ENCODE data around the gene HCFC1. TPM values are rescaled to one million over a fixed set of nuclear protein-coding genes. Genes with fewer than 3 reads are reported as not detected.

HCFC1 gene
- polyA plus RNA-seq, 1 of the 3 experiments (the other 2 are of a cell fraction), result 9.5 TPM

DNA sequence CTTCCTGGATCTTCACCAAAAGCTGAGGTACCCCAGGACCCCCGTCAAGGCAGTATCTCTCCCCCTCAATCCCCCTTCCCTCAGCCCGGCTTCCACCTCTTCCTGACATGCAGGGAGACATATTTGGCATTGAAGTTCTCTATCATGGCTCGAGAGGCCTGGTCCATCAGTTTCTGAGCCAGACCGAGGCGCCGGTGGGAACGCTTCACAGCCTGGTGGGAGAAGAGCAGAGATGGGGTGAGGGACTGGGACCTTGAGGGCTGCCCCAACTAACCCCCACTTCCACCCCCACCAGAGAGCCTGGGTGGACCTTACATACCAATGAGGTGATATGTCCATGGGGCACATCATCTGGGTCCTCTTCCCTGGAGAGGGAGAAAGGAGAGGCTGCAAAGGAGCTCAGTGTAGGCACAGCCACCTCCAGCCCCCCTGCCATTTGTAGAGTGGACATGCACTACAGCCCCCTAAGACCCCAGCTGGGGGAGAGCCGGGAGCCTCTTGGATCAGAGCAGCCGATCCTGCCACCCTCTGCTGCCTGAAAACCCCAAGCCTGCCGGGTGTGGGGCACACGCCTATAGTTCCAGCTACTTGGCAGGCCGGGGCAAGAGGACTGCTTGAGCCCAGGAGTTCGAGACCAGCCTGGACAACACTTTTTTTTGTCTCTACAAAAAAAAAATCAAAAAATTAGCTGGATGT lies 39.2 kb downstream of the HCFC1 start:
- H3K27me3 ChIP-seq (ENCODE audit: insufficient read depth), result peaks cover 4% of the 10 kb centered on the region; the same call in 1 of the 2 replicates
- no peak overlapping the region for H3K4me2 ChIP-seq
- DNase-seq, result no peak
- peaks cover 10 to 31% of the 10 kb centered on the region in 2 experiments; a peak in 2 of 4 replicates for H3K4me1 ChIP-seq (ENCODE audit: control insufficient read depth in 1 of 2, insufficient read depth in 2 of 2, low read depth in 1 of 2, low read length in 1 of 2)
- peaks cover 11% of the 10 kb centered on the region for H3F3A ChIP-seq (replicated peaks; ENCODE audit: insufficient read depth)
- 92% methylated on average over 12 of the region's 13 CpGs for WGBS (ENCODE audit: low lambda C conversion rate)
- H4K20me1 ChIP-seq (ENCODE audit: insufficient read depth), result peaks cover 34% of the 10 kb centered on the region
- H3K9me2 ChIP-seq, result no peaks in the 10 kb centered on the region
- no peak overlapping the region for H2AFZ ChIP-seq (ENCODE audit: low read depth)
- H3K9me3 ChIP-seq, result no peaks in the 10 kb centered on the region
- H3K36me3 ChIP-seq (replicated peaks in 1 of 2; ENCODE audit: control insufficient read depth in 1 of 2, insufficient read depth in 2 of 2, low read length in 1 of 2), result peaks cover 12 to 35% of the 10 kb centered on the region in 2 experiments
- ChIA-PET CTCF (interaction anchor here (0.6 to 16.7 kb wide), 4 partner anchors 9 to 34 kb away, joined by 3 to 271 read pairs (median 18); partner anchors contain the start of gene RENBP), POLR2A (interaction anchor here (0.5 kb wide), 1 partner anchor 76 kb away, joined by 4 read pairs; no protein-coding TSS in a partner anchor)
- peaks cover 35% of the 10 kb centered on the region for H3K79me2 ChIP-seq (ENCODE audit: insufficient read depth)
- H3K9ac ChIP-seq, result no peak overlapping the region
- H3K4me3 ChIP-seq (ENCODE audit: low read depth in 2 of 2, low read length in 1 of 2), result no peak overlapping the region
- TF ChIP-seq YY1 (IDR thresholded peaks at IDR 0.05; ENCODE audit: low read depth) (no peak), FOSL2 (IDR thresholded peaks at IDR 0.05; ENCODE audit: borderline replicate concordance, low read depth) (no peak), GATA2 (CRISPR knock-in tag; IDR thresholded peaks at IDR 0.05) (no peak), RFX5 (IDR thresholded peaks at IDR 0.05; ENCODE audit: low read length) (no peak), CHD2 (IDR thresholded peaks at IDR 0.05; ENCODE audit: low read length, partially characterized antibody) (no peak), EP300 (IDR thresholded peaks at IDR 0.05; ENCODE audit: borderline replicate concordance in 1 of 2, low read depth in 1 of 2, low read length in 1 of 2) (no peak)
- TF ChIP-seq, protein P1, sequence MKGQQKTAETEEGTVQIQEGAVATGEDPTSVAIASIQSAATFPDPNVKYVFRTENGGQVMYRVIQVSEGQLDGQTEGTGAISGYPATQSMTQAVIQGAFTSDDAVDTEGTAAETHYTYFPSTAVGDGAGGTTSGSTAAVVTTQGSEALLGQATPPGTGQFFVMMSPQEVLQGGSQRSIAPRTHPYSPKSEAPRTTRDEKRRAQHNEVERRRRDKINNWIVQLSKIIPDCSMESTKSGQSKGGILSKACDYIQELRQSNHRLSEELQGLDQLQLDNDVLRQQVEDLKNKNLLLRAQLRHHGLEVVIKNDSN (IDR thresholded peaks at IDR 0.05; ENCODE audit: borderline replicate concordance, low read depth), result no peak
- no peak overlapping the region for H3K27ac ChIP-seq (ENCODE audit: low read depth in 2 of 2, low read length in 1 of 2)

DNA sequence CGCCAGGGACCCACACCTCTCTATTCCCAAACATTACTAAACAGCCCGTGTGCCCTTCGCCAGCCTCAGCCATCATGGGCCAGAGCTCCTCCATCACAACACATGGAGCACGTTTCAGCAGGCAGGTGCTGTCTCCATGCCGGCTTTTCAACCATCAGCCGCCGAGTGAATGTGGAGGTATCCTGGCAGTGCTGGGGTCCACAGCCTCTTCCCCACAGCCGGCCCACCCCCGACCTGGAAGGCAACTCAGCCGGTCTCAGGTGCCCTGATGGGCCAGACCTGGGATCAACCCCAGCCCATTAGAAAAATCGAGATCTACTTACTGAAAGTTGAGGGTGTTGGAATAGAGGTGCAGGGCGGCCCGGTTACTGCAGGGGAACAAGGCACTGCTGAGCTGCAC lies 39.9 kb downstream of the HCFC1 start:
- ChIA-PET CTCF (interaction anchor here (0.6 to 16.7 kb wide), 4 partner anchors 9 to 35 kb away, joined by 3 to 271 read pairs (median 5); partner anchors contain the start of gene RENBP), POLR2A (no interaction called here)
- TF ChIP-seq TEAD4 (IDR thresholded peaks at IDR 0.05; ENCODE audit: borderline replicate concordance, insufficient read depth) (no peak), FOXJ3 (CRISPR knock-in tag; IDR thresholded peaks at IDR 0.05) (no peak), GABPA (IDR thresholded peaks at IDR 0.05; ENCODE audit: low read depth) (no peak), TAF1 (IDR thresholded peaks at IDR 0.05; ENCODE audit: borderline replicate concordance, low read depth, low read length) (no peak)
- Histone ChIP-seq H3K27me3 (ENCODE audit: insufficient read depth) (peaks cover 3% of the 10 kb centered on the region; the same call in 1 of the 2 replicates), H3K4me3 (ENCODE audit: low read depth in 2 of 2, low read length in 1 of 2) (no peak overlapping the region), H3K9me2 (no peaks in the 10 kb centered on the region), H3F3A (replicated peaks; ENCODE audit: insufficient read depth) (peaks cover 11% of the 10 kb centered on the region), H3K4me1 (ENCODE audit: control insufficient read depth in 1 of 2, insufficient read depth in 2 of 2, low read depth in 1 of 2, low read length in 1 of 2) (peaks cover 10 to 37% of the 10 kb centered on the region in 2 experiments; a peak in 2 of 4 replicates), H3K79me2 (ENCODE audit: insufficient read depth) (peaks cover 35% of the 10 kb centered on the region), H3K9me3 (no peaks in the 10 kb centered on the region), H3K27ac (ENCODE audit: low read depth in 2 of 2, low read length in 1 of 2) (no peak overlapping the region), H3K36me3 (replicated peaks in 1 of 2; ENCODE audit: control insufficient read depth in 1 of 2, insufficient read depth in 2 of 2, low read length in 1 of 2) (peaks cover 12 to 35% of the 10 kb centered on the region in 2 experiments), H4K20me1 (ENCODE audit: insufficient read depth) (peaks cover 34% of the 10 kb centered on the region), H3K4me2 (no peak overlapping the region), H3K9ac (no peak overlapping the region), H2AFZ (ENCODE audit: low read depth) (no peak overlapping the region)
- DNase-seq, result no peak
- 95% methylated on average over 9 of the region's 13 CpGs for WGBS (ENCODE audit: low lambda C conversion rate)
